GM12874 (cell line): ENCODE measurements around the gene SPEG.

ENCODE experiments used
- CTCF ChIP-seq: IDR thresholded peaks from 2 replicates; pipeline ENCODE4 v1.5.1; 2011; ENCODE audit warnings: low read depth, mild to moderate bottlenecking, control low read depth, low read length, moderate library complexity; ENCODE audit not compliant: insufficient read depth

Gene SPEG

GRCh38 chr2:219483451-219484342 lies 49.1 kb downstream of the SPEG start:
- no peak for TF ChIP-seq CTCF

- TF ChIP-seq CTCF: no peak
Observed at GRCh38 chr2:219484343-219485200, 49.9 kb downstream of the SPEG start.

GRCh38 chr2:219485201-219485580 lies 50.5 kb downstream of the SPEG start:
- no peak for TF ChIP-seq CTCF

- TF ChIP-seq CTCF: no peak
Observed at GRCh38 chr2:219486380-219486959, 51.8 kb downstream of the SPEG start.

GRCh38 chr2:219488149-219488843 lies 53.7 kb downstream of the SPEG start:
- TF ChIP-seq CTCF: no peak

GRCh38 chr2:219488844-219489194 lies 54.2 kb downstream of the SPEG start:
- TF ChIP-seq CTCF: no peak

- TF ChIP-seq CTCF: no peak
Observed at GRCh38 chr2:219489315-219489714, 54.7 kb downstream of the SPEG start.
